Heart right ventricle (tissue), 16 donors: Measurements from ENCODE around the gene NRL. TPM values are rescaled to one million over a fixed set of nuclear protein-coding genes. Genes with fewer than 3 reads are reported as not detected.

Experiments
- ATAC-seq, 8 donors: fragments of 200-7000 bp; cut with Tn5 transposase; one replicate each; pipeline ENCODE4 v1.9.1; 2020; ENCODE audit warnings: mild to moderate bottlenecking in 8 of 8, moderate library complexity in 8 of 8, moderate number of reproducible peaks in 1 of 8
- DNase-seq, 2 donors: peaks; one replicate each; pipeline ENCODE4 v3.0.0-alpha.2; 2020
- H3K27ac ChIP-seq, 10 donors: fragments of 200-600 bp; sonication (generic) in 2 of 10; one replicate each; pipeline versions ENCODE4 v1.5.0 to v1.8.0; 2020 to 2022; ENCODE audit warnings: mild to moderate bottlenecking in 3 of 10
- H3K27me3 ChIP-seq, 7 donors: fragments of 200-600 bp; one replicate each; pipeline ENCODE4 v1.8.0; 2021 to 2022; ENCODE audit warnings: mild to moderate bottlenecking in 2 of 7
- H3K36me3 ChIP-seq, 9 donors: fragments of 200-600 bp; sonication (generic) in 1 of 9; one replicate each; pipeline versions ENCODE4 v1.5.0 to v1.8.0; 2020 to 2022; ENCODE audit warnings: mild to moderate bottlenecking in 2 of 9
- H3K4me1 ChIP-seq, 9 donors: fragments of 200-600 bp; sonication (generic) in 1 of 9; one replicate each; pipeline versions ENCODE4 v1.5.0 to v1.8.0; 2020 to 2022; ENCODE audit warnings: mild to moderate bottlenecking in 4 of 9
- H3K4me3 ChIP-seq, 10 donors: fragments of 200-600 bp; sonication (generic) in 2 of 10; one replicate each; pipeline versions ENCODE4 v1.5.0 to v1.8.0; 2020 to 2022; ENCODE audit warnings: mild to moderate bottlenecking in 7 of 10, moderate library complexity in 2 of 10
- H3K9me3 ChIP-seq, 11 donors: fragments of 200-600 bp in 10 of 11; sonication (generic) in 2 of 11; one replicate each; pipeline versions ENCODE4 v1.5.0 to v1.8.0; 2013 to 2022; ENCODE audit warnings: mild to moderate bottlenecking in 2 of 11, control low read depth in 1 of 11, moderate library complexity in 1 of 11
- CTCF ChIP-seq, 9 donors: fragments of 200-600 bp; sonication (generic) in 2 of 9; IDR thresholded peaks; one replicate each; pipeline versions ENCODE4 v1.5.0 to v1.8.0; 2021 to 2022; ENCODE audit warnings: antibody characterized with exemption in 9 of 9, mild to moderate bottlenecking in 5 of 9, moderate library complexity in 1 of 9
- WGBS, 2 donors: extraction: QIAGEN DNeasy Blood & Tissue Kit; methylation state at CpG; one replicate each; pipeline ENCODE4 v1.1.7; 2013; ENCODE audit warnings: inconsistent platforms in 1 of 2; 5-methylcytosine and 5-hydroxymethylcytosine counted together
- intact Hi-C, 10 donors: fragments of 100-400 bp; cut with DNase I; formaldehyde crosslinking; loops; one replicate each; pipeline versions ENCODE4 v1.11.1 to v1.14.2; 2022
- polyA plus RNA-seq, 2 donors: library from polyadenylated mRNA; stranded (reverse); fragments of 200-250 nt; gene quantifications; one replicate each; pipeline ENCODE4 v1.2.3, GENCODE V29; 2013
- total RNA-seq, 10 donors: library from RNA; stranded (reverse); fragmentation: NEBNext Ultra II Directional in 3 of 10; extraction: Animal tissue kit (Norgen Biotek cat#: 25700) in 3 of 10; gene quantifications; one replicate each; pipeline versions ENCODE4 v1.2.1 to v1.2.4, GENCODE V29; 2021 to 2023
- donor health status: Arrhythmogenic right ventricular cardiomyopathy.
- donor health status: ischemic (EF 13 %, LVEDD 7.1; RV severe dilation, severe dysfunction).
- donor health status: healthy with polysubstance abuse.
- donor health status: DM: no; HTN: yes; CAD: no.
- donor health status: DM: no; HTN: no; CAD: no.
- donor health status: ischemic (EF 25% LVEDD 6.9; RV normal size, moderate dysfunction).
- donor health status: ischemic (EF 25% LVEDD 5.7; RV mildly dilated, moderate dysfunction).
- donor health status: healthy.
- donor health status: DM: yes; HTN: yes; CAD: no.
- donor health status: Ischemic cardiomyopathy.
- donor health status: ischemic (EF 35%, LVEDD 5.7; RV mildly dilated, moderate dysfunction).
- donor health status: nonischemic (EF 11% LVEDD 7.7; RV severe dilation, severe dysfunction).
- donor health status: DM: yes; HTN: yes; CAD: no.
- donor health status: PGD.
- donor health status: ischemic (EF 29% LVEDD 5.4; RV normal size, mild dysfunction).
- donor health status: nonischemic (EF 23%, LVEDD 6.1; RV moderate dilation, normal function).

Gene NRL
- total and polyA plus RNA-seq, 12 donors: 1.5 to 3.5 (median 2.2) TPM

DNA sequence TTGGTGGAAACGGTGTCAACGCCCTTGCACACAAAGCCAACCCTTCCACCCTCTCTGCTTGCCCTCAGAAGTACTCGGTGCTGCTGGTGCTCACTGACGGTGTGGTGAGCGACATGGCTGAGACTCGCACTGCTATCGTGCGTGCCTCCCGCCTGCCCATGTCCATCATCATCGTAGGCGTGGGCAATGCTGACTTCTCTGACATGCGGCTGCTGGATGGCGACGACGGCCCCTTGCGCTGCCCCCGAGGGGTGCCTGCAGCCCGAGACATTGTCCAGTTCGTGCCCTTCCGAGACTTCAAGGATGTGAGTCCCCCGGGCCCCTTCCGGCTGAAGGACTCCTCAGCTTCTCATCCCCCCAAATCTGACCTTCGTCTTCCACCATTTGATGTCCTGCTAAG lies 37.7 kb downstream of the NRL start:
- no peak for DNase-seq
- WGBS, 2 donors: 88 to 91% methylated on average over 23 of the region's 23 CpGs
- intact Hi-C loops: no loop called here
- Histone ChIP-seq H3K27ac (no peak overlapping the region), H3K4me3 (no peak overlapping the region), H3K4me1 (peaks cover 0 to 12% (median 6%) of the 10 kb centered on the region in 9 donors), H3K9me3 (no peaks in the 10 kb centered on the region), H3K36me3 (no peaks in the 10 kb centered on the region), H3K27me3 (peaks cover 0 to 29% (median 18%) of the 10 kb centered on the region in 7 donors)
- no peak for ATAC-seq
- no peak for TF ChIP-seq CTCF (IDR thresholded peaks at IDR 0.05)

- DNase-seq (no peak), ATAC-seq (no peak)
- intact Hi-C loops: no loop called here
- 81 to 86% methylated on average over 10 of the region's 10 CpGs for WGBS, 2 donors
- Histone ChIP-seq H3K27me3 (peaks cover 0 to 37% (median 18%) of the 10 kb centered on the region in 7 donors), H3K4me3 (no peak overlapping the region), H3K36me3 (no peaks in the 10 kb centered on the region), H3K27ac (no peak overlapping the region), H3K4me1 (peaks cover 0 to 8% (median under 1%) of the 10 kb centered on the region in 9 donors), H3K9me3 (no peaks in the 10 kb centered on the region)
- TF ChIP-seq CTCF (IDR thresholded peaks at IDR 0.05): no peak
Measured at GRCh38 chr14:24076302-24076601, 38.5 kb downstream of the NRL start.

DNA sequence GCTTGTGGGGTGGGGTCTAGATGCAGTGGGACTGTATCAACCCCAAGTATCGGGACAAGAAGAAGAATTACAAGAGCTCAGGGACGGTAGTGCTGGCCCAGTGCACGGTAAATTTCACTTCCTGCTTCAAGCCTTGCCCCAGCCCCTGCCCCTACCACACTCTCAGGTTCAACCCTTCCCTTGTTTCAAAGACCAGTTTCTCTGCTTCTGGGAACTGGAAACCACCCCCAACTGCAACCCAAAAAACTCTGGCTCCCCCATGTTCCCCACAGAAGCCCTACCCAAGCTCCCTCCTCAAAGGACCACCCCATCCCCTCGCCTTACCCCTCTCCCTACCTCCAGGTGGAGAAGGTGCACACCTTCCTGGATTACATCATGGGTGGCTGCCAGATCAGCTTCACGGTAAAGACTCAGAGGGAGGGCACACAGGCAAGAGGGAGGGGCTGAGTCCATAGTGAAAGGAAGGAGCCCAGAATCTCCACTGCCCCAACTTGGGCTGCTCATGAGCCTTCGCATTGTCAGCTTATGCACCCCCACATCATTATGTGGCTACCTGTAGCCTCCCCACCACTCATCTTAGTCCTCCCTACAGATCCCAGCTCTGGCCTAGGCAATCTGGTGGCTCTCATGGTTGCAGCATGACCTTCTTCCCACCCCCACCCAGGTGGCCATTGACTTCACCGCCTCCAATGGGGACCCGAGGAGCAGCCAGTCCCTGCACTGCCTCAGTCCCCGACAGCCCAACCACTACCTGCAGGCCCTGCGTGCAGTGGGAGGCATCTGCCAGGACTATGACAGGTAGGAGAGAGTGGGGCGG lies 39.1 kb downstream of the NRL start:
- Histone ChIP-seq H3K9me3 (no peaks in the 10 kb centered on the region), H3K36me3 (no peaks in the 10 kb centered on the region), H3K27ac (no peak overlapping the region), H3K4me1 (peaks cover 0 to 8% (median 0%) of the 10 kb centered on the region in 9 donors), H3K27me3 (peaks cover 0 to 40% (median 18%) of the 10 kb centered on the region in 7 donors), H3K4me3 (no peak overlapping the region)
- 73 to 74% methylated on average over 11 of the region's 11 CpGs for WGBS, 2 donors
- intact Hi-C loops: no loop called here
- DNase-seq (no peak), ATAC-seq (no peak)
- TF ChIP-seq CTCF (IDR thresholded peaks at IDR 0.05): no peak

DNA sequence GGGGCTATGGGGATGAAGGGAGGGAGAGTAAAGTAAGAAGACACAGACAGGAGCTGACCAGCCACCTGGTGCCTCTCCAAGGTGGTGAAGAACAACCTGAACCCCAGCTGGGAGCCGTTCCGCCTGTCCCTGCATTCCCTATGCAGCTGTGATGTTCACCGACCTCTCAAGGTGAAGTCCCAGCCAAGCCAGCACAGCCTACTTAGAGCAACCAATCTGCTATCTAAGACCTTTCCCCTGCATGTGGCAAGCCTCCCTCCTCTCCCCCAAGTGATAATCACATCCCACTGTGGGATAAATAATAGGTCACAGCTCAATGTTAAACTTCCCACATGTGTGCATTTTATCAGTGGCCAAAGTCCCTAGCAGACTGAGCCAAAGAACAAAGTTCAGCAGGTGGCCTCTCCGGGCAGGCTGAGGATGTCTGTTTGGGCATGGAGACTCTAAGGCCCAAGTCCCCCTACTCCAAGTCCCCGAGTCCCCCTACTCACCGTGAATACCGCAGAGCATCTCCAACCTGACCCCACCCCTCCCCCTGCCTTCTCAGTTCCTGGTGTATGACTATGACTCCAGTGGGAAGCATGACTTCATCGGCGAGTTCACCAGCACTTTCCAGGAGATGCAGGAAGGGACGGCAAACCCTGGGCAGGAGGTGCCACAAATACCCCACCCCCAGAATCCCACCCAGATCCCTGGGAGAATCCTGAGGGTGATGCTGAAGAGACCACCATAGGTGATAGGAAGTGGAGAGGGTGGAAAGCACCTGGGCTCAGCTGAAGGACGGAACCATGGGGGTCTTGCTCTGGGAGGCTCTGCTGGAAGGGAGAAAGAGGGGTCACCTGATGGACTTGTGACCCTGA lies 39.9 kb downstream of the NRL start:
- no peak for TF ChIP-seq CTCF (IDR thresholded peaks at IDR 0.05)
- intact Hi-C loops: no loop called here
- WGBS, 2 donors: 66 to 71% methylated on average over 11 of the region's 11 CpGs
- Histone ChIP-seq H3K9me3 (no peaks in the 10 kb centered on the region), H3K4me1 (peaks cover 0 to 5% (median 0%) of the 10 kb centered on the region in 9 donors), H3K27ac (no peak overlapping the region), H3K27me3 (peaks cover 0 to 40% (median 14%) of the 10 kb centered on the region in 7 donors), H3K36me3 (no peaks in the 10 kb centered on the region), H3K4me3 (no peak overlapping the region)
- DNase-seq: no peak
- no peak for ATAC-seq
